Right lobe of liver (tissue), 4 donors: ENCODE data around the gene MAMLD1.

Experiments
- CTCF ChIP-seq, 4 donors: fragments of 200-600 bp in 3 of 4; fragments of 450-650 bp in 1 of 4; IDR thresholded peaks; one replicate each; pipeline versions ENCODE4 v1.5.1 to v1.8.0; 2016 to 2022; ENCODE audit warnings: antibody characterized with exemption in 4 of 4, mild to moderate bottlenecking in 2 of 4
- POLR2A ChIP-seq: fragments of 450-650 bp; IDR thresholded peaks from one replicate; pipeline ENCODE4 v1.6.1; 2017; ENCODE audit warnings: antibody characterized with exemption, mild to moderate bottlenecking
- donor health status: DM: no; HTN: no; CAD: no.
- donor health status: DM: no; HTN: no; CAD: no.
- donor health status: DM: no; HTN: yes; CAD: no.

GRCh38 chrX:150324919-150325318, 38.2 kb upstream of the MAMLD1 start:
- no peak for TF ChIP-seq CTCF (IDR thresholded peaks at IDR 0.05)
- TF ChIP-seq POLR2A: no peak
